IMR-90 (cell line): ENCODE measurements around the gene EYS. TPM values are rescaled to one million over a fixed set of nuclear protein-coding genes. Genes with fewer than 3 reads are reported as not detected.

Experiments
- ATAC-seq: fragments of 200-7000 bp; cut with Tn5 transposase; 2 replicates; pipeline ENCODE4 v1.9.1; 2020; ENCODE audit warnings: low read depth, mild to moderate bottlenecking, moderate library complexity
- BruUV-seq: library from RNA; stranded (reverse); fragments of 400-500 nt; replicated peaks from 2 replicates; lab custom pipeline; 2021; lab: Mats Ljungman, UMichigan
- CTCF ChIA-PET: fragments of 300-600 bp; formaldehyde crosslinking; extraction: SDS; loops from one replicate; lab custom pipeline; 2021; ENCODE audit warnings: antibody characterized with exemption; lab: Yijun Ruan, JAX
- POLR2A ChIA-PET: fragments of 300-600 bp; sonication (Branson Sonifier 250); formaldehyde crosslinking; loops from one replicate; lab custom pipeline; 2022; ENCODE audit warnings: antibody characterized with exemption; ENCODE audit not compliant: unreplicated experiment; lab: Charles Lee
- DNase-seq: peaks from one replicate; pipeline ENCODE4 v3.0.0; 2013
- H2AFZ ChIP-seq: replicated peaks from 2 replicates; pipeline ENCODE3; 2013; ENCODE audit warnings: low read length, mild to moderate bottlenecking; ENCODE audit not compliant: poor library complexity
- H2AK5ac ChIP-seq: 2 replicates; pipeline ENCODE4 v1.6.1; 2013; ENCODE audit warnings: low read depth, low read length, inconsistent platforms
- H2AK9ac ChIP-seq: replicated peaks from 2 replicates; pipeline ENCODE3; 2013; ENCODE audit warnings: mild to moderate bottlenecking, low read depth, low read length, moderate library complexity; ENCODE audit not compliant: poor library complexity
- H2BK120ac ChIP-seq: 2 replicates; pipeline ENCODE4 v1.6.1; 2013; ENCODE audit warnings: low read depth, low read length, inconsistent platforms
- H2BK15ac ChIP-seq: 3 replicates; pipeline ENCODE4 v1.6.1; 2013; ENCODE audit warnings: low read depth, low read length, inconsistent platforms
- H2BK20ac ChIP-seq: 2 replicates; pipeline ENCODE4 v1.6.1; 2013; ENCODE audit warnings: low read depth, mild to moderate bottlenecking, inconsistent platforms, low read length, moderate library complexity
- H2BK5ac ChIP-seq: 2 replicates; pipeline ENCODE4 v1.6.1; 2013; ENCODE audit warnings: mild to moderate bottlenecking, low read depth, low read length, inconsistent platforms; ENCODE audit not compliant: poor library complexity, severe bottlenecking
- H3K14ac ChIP-seq: replicated peaks from 2 replicates; pipeline ENCODE4 v1.6.1; 2013; ENCODE audit warnings: low read depth, low read length, inconsistent platforms
- H3K18ac ChIP-seq: 2 replicates; pipeline ENCODE4 v1.6.1; 2013; ENCODE audit warnings: low read depth, low read length, control low read depth
- H3K23ac ChIP-seq: 2 replicates; pipeline ENCODE4 v1.6.1; 2013; ENCODE audit warnings: low read depth, low read length, inconsistent platforms
- H3K27ac ChIP-seq: 2 replicates; pipeline ENCODE4 v1.5.1; 2013; ENCODE audit warnings: mild to moderate bottlenecking, control low read depth, low read length; ENCODE audit not compliant: insufficient read depth
- H3K27me3 ChIP-seq: 2 replicates; pipeline ENCODE4 v1.6.1; 2013; ENCODE audit warnings: low read length; ENCODE audit not compliant: control insufficient read depth, insufficient read depth
- H3K36me3 ChIP-seq: 2 replicates; pipeline ENCODE4 v1.6.1; 2013; ENCODE audit warnings: low read length, mixed read lengths; ENCODE audit not compliant: control insufficient read depth, insufficient read depth
- H3K4ac ChIP-seq: 2 replicates; pipeline ENCODE4 v1.6.1; 2013; ENCODE audit warnings: low read depth, low read length, inconsistent platforms
- H3K4me1 ChIP-seq: 2 replicates; pipeline ENCODE4 v1.6.1; 2013; ENCODE audit warnings: low read length, mixed read lengths; ENCODE audit not compliant: control insufficient read depth, insufficient read depth
- H3K4me2 ChIP-seq: 2 replicates; pipeline ENCODE4 v1.6.1; 2013; ENCODE audit warnings: low read depth, mild to moderate bottlenecking, control low read depth, low read length, moderate library complexity
- H3K4me3 ChIP-seq: 2 replicates; pipeline ENCODE4 v1.5.1; 2013; ENCODE audit warnings: low read depth, mild to moderate bottlenecking, control low read depth, low read length, moderate library complexity; ENCODE audit not compliant: insufficient read depth
- H3K56ac ChIP-seq: 2 replicates; pipeline ENCODE4 v1.6.1; 2013; ENCODE audit warnings: low read length, inconsistent platforms; ENCODE audit not compliant: insufficient read depth; ENCODE audit errors: extremely low read depth
- H3K79me1 ChIP-seq, 2 experiments: 2 replicates each; pipeline ENCODE4 v1.6.1; 2013; ENCODE audit warnings: low read length in 2 of 2, inconsistent platforms in 1 of 2, low read depth in 1 of 2
- H3K9ac ChIP-seq: 2 replicates; pipeline ENCODE4 v1.6.1; 2013; ENCODE audit warnings: low read depth, low read length, control low read depth
- H3K9me1 ChIP-seq: 2 replicates; pipeline ENCODE4 v1.6.1; 2013; ENCODE audit warnings: low read length, inconsistent platforms; ENCODE audit not compliant: insufficient read depth
- H3K9me3 ChIP-seq: 2 replicates; pipeline ENCODE4 v1.6.1; 2013; ENCODE audit warnings: low read length; ENCODE audit not compliant: control insufficient read depth, insufficient read depth
- H4K20me1 ChIP-seq: 2 replicates; pipeline ENCODE4 v1.6.1; 2013; ENCODE audit warnings: low read length, inconsistent platforms; ENCODE audit not compliant: insufficient read depth
- H4K5ac ChIP-seq: 2 replicates; pipeline ENCODE4 v1.6.1; 2013; ENCODE audit warnings: mild to moderate bottlenecking, low read depth, low read length, control low read depth
- H4K8ac ChIP-seq, 2 experiments: 2 replicates each; pipeline ENCODE4 v1.6.1; 2013; ENCODE audit warnings: low read depth in 2 of 2, low read length in 2 of 2, control low read depth in 1 of 2, inconsistent platforms in 1 of 2
- H4K91ac ChIP-seq: 2 replicates; pipeline ENCODE4 v1.6.1; 2013; ENCODE audit warnings: low read depth, low read length, inconsistent platforms; ENCODE audit not compliant: insufficient read depth
- CTCF ChIP-seq: conservative IDR thresholded peaks from 2 replicates; pipeline ENCODE4 v1.5.1; 2012; ENCODE audit warnings: mild to moderate bottlenecking, low read depth, low read length, improper control_type of control experiment
- FOS ChIP-seq: fragments of 150-350 bp; IDR thresholded peaks from 2 replicates; pipeline ENCODE4 v1.6.1; 2016; ENCODE audit warnings: low read depth, low read length
- MAFK ChIP-seq: IDR thresholded peaks from 2 replicates; pipeline ENCODE4 v1.6.1; 2012; ENCODE audit warnings: low read depth, low read length, improper control_type of control experiment
- MAZ ChIP-seq: IDR thresholded peaks from 2 replicates; pipeline ENCODE4 v1.6.1; 2012; ENCODE audit warnings: low read depth, mild to moderate bottlenecking, low read length, improper control_type of control experiment, moderate library complexity, borderline replicate concordance
- MXI1 ChIP-seq: IDR thresholded peaks from 2 replicates; pipeline ENCODE4 v1.6.1; 2012; ENCODE audit warnings: low read depth, mild to moderate bottlenecking, low read length, moderate library complexity, borderline replicate concordance
- NFE2L2 ChIP-seq: fragments of 150-350 bp; IDR thresholded peaks from 2 replicates; pipeline ENCODE4 v1.6.1; 2016; ENCODE audit warnings: low read depth, mild to moderate bottlenecking, low read length
- RAD21 ChIP-seq: IDR thresholded peaks from 2 replicates; pipeline ENCODE4 v1.6.1; 2012; ENCODE audit warnings: low read length, improper control_type of control experiment
- RCOR1 ChIP-seq: IDR thresholded peaks from 2 replicates; pipeline ENCODE4 v1.6.1; 2012; ENCODE audit warnings: mild to moderate bottlenecking, low read length, improper control_type of control experiment; ENCODE audit not compliant: insufficient replicate concordance
- RFX5 ChIP-seq: IDR thresholded peaks from 2 replicates; pipeline ENCODE4 v1.8.0; 2012; ENCODE audit warnings: low read depth, mild to moderate bottlenecking, low read length, moderate library complexity
- SMC3 ChIP-seq: fragments of 150-350 bp; IDR thresholded peaks from 2 replicates; pipeline ENCODE4 v1.6.1; 2016; ENCODE audit warnings: low read depth, mild to moderate bottlenecking, antibody characterized with exemption, low read length, moderate library complexity
- USF2 ChIP-seq: fragments of 150-350 bp; IDR thresholded peaks from 2 replicates; pipeline ENCODE4 v1.6.1; 2017; ENCODE audit warnings: mild to moderate bottlenecking, antibody characterized with exemption, low read length, low read depth
- WGBS, 2 experiments: methylation state at CpG; one replicate each; pipeline versions ENCODE4 v1.1.5 to v1.1.7; 2013; ENCODE audit warnings: missing lambda C conversion rate in 2 of 2; ENCODE audit not compliant: insufficient read length in 1 of 2; ENCODE audit errors: extremely low coverage in 2 of 2; 5-methylcytosine and 5-hydroxymethylcytosine counted together
- dilution Hi-C: fragments of 300-500 bp; cut with HindIII; formaldehyde crosslinking; loops from one replicate; pipeline ENCODE4 v1.14.3; 2018; ENCODE audit warnings: low sequenced_read_pairs; ENCODE audit not compliant: unreplicated experiment
- in situ Hi-C: fragments of 300-500 bp; cut with MboI; formaldehyde crosslinking; loops from 3 replicates; pipeline ENCODE4 v1.14.3; 2019; ENCODE audit warnings: low sequenced_read_pairs, inconsistent platforms, mixed read lengths
- intact Hi-C: fragments of 100-400 bp; cut with micrococcal nuclease; formaldehyde crosslinking; loops from 2 replicates; pipeline ENCODE4 v1.10.0; 2022
- polyA plus RNA-seq, 3 experiments: library from polyadenylated mRNA; depleted of rRNA; stranded (reverse); fragments of >200 nt; gene quantifications; 2 replicates each; pipeline ENCODE4 v1.2.3, GENCODE V29; 2012; ENCODE audit warnings: low replicate concordance in 1 of 3
- total RNA-seq: library from RNA; depleted of rRNA; stranded (reverse); fragments of >200 nt; gene quantifications from 2 replicates; pipeline ENCODE4 v1.2.3, GENCODE V29; 2012

The EYS gene
- total and polyA plus RNA-seq, 2 of the 4 experiments (the other 2 are of a cell fraction), result under 0.01 TPM; not detected in 1

- no peak overlapping the region for H4K5ac ChIP-seq
- H3K4me2 ChIP-seq, result no peak overlapping the region
- no peak overlapping the region for H3K4ac ChIP-seq
- no peak overlapping the region for H2BK20ac ChIP-seq
- CTCF ChIA-PET, result no interaction called here
- no peak overlapping the region for H3K18ac ChIP-seq
- H3K27ac ChIP-seq, result no peak overlapping the region
- no peak overlapping the region for H4K91ac ChIP-seq
- H3K4me1 ChIP-seq, result no peaks in the 10 kb centered on the region
- no peak overlapping the region for H2AK5ac ChIP-seq
- no peak overlapping the region for H3K56ac ChIP-seq
- in situ Hi-C loops, result no loop called here
- H3K9me1 ChIP-seq, result no peaks in the 10 kb centered on the region
- no peak overlapping the region for H3K14ac ChIP-seq
- no peak overlapping the region for H3K9ac ChIP-seq
- no peak overlapping the region for H4K8ac ChIP-seq
- no peaks in the 10 kb centered on the region for H3K79me1 ChIP-seq
- no peak overlapping the region for H2AK9ac ChIP-seq
- POLR2A ChIA-PET, result no interaction called here
- DNase-seq (no peak), ATAC-seq (no peak)
- H4K20me1 ChIP-seq, result no peaks in the 10 kb centered on the region
- no peaks in the 10 kb centered on the region for H3K36me3 ChIP-seq
- TF ChIP-seq NFE2L2 (no peak), MXI1 (no peak), MAZ (no peak), CTCF (no peak), MAFK (no peak), SMC3 (no peak), RAD21 (no peak), RFX5 (no peak), USF2 (no peak), RCOR1 (no peak), FOS (no peak)
- H2BK5ac ChIP-seq, result no peak overlapping the region
- no peaks in the 10 kb centered on the region for H3K27me3 ChIP-seq
- no CpG with 5 or more reads among the region's 4 CpGs for WGBS, 2 experiments
- H2BK120ac ChIP-seq, result no peak overlapping the region
- H3K9me3 ChIP-seq, result no peaks in the 10 kb centered on the region
- dilution Hi-C loops, result no loop called here
- no TSS peak for BruUV-seq
- H3K23ac ChIP-seq, result no peak overlapping the region
- H2AFZ ChIP-seq, result no peak overlapping the region
- H2BK15ac ChIP-seq, result no peak overlapping the region
- intact Hi-C loops, result no loop called here
- H3K4me3 ChIP-seq, result no peak overlapping the region
Observed at GRCh38 chr6:64729522-64729921, 977.5 kb downstream of the EYS start.
